Stimulated activated CD4-positive, alpha-beta T cell treated with anti-CD3 and anti-CD28 coated beads, Interleukin-1b, Interleukin-23, amount 100 ng/mL, for 48 hours (primary cell): ENCODE results near the gene KCTD19.

Experiments
- DNase-seq: peaks from one replicate; pipeline ENCODE4 v3.0.0-alpha.2; 2020

The KCTD19 gene

GRCh38 chr16:67282447-67282805 is 44.1 kb downstream of the KCTD19 start:
- no peak for DNase-seq

GRCh38 chr16:67281536-67282446 is 44.8 kb downstream of the KCTD19 start:
- no peak for DNase-seq

DNA sequence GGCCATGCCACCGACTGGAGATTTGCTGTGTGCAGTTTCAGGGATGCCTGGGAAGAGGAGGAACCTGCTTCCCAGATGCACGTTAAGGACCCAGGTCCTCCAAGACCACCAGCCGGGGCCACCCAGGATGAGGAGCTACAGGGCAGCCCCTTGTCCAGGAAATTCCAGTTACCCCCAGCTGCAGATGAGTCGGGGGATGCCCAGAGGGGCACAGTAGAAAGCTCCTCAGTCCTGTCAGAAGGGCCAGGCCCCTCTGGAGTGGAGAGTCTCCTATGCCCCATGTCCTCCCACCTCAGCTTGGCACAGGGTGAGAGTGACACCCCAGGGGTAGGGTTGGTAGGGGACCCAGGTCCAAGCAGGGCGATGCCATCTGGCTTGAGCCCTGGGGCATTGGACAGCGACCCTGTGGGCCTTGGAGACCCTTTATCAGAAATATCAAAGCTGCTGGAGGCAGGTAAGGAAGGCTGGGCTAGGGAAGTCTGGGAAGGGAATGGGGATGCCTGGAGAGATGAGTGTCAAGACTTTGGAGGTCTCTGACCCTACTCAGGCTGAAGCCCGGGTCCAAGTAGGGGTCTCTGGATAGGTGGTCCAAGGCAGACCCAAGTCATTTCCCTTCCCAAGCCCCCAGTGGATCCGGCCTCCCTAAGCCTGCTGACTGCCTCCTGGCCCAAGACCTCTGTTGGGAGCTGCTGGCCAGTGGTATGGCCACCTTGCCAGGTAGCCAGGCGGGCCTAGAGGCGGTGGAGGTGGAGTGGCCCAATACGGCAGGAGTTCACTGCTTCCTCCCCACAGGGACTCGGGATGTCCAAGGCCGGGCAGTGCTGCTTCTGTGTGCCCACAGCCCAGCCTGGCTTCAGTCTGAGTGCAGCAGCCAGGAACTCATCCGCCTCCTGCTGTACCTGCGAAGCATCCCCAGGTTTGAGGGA is 46.2 kb downstream of the KCTD19 start:
- no peak for DNase-seq

DNA sequence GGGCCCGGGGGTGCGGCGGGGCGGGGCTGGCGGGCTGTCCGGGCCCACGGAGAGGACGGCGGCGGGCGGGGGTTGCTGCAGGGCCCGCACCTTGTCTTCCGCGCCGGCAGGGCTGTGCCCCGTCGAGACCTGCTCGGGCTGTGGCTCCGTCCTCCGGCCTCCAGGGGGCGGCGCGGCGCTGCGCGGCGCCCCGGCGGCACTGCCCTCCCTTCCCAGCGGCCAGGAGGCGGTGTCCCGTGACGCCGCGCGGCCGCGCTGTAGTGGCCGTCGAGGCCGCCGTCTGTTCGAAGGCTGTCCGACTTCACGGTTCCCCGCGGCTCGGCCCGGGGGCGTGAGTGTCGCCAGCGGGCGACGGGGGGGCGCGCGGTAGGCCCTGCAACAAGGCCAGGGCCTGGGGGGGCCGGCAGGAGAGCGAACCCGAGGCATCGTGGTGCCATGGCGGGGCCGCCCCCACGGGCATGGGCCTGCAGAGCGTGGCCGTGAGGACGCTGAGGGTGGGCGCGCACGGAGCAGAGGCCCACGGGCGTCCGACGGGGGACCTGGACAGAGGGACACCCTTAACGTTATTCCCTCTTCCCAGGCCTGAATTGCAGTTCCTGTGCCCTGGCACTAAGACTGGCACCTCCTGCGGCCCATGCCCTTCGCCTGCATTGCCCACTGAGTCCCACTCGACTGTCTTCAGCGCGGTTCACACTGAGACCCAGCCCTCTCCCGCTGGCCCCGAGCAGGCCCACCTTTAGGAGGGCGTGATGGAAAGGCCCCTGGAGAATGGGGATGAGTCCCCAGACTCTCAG is 47.0 kb downstream of the KCTD19 start, which contains the start of gene PLEKHG4:
PLEKHG4 (plus strand) TSS at position 237 of the 794 bp plus-strand sequence; CDS start at position 750, 513 bp downstream.
- peak; percentile 85 for DNase-seq

GRCh38 chr16:67278773-67279295 is 47.7 kb downstream of the KCTD19 start:
- peak; percentile 52 for DNase-seq

DNA sequence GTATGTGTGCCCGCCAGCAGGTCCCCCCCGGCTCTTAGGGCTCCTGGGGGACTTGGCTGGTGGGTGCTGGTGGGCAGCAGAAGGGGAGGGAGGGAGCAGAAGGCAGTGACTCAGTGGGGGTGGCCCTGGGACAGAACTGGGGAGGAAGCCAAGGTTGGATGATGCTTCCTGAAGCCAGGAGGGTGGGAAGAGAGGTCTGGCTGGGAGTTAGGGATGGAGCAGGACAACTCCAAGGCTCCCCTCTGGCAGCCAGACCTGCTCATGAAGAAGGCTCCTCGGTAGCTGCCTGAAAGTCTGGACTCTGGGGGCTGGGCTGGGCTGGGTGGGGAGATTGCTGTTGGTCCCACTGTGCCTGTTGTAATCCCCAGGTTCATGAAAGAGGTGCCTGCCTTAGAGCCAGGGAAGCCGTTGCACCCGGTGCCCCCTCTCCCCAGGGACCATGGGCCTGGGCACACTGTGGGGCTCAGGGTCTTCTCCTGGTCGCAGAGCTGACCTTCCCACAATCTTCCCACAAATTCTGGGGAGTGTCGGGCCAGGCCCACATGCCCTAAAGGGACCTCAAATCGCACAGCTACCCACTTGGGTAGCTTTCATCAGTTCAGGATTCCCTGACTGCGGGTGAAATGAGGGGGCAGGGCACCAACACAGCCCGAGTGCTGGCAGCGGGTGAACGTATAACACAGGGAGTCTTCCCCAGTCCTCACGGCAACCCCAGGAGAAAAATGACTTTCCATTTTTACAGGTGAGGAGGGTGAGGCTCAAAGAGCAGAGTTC is 48.4 kb downstream of the KCTD19 start:
- no peak for DNase-seq

GRCh38 chr16:67277294-67277998 is 49.1 kb downstream of the KCTD19 start:
- peak; percentile 30 for DNase-seq

- no peak for DNase-seq
Measured at GRCh38 chr16:67275321-67275720, 51.2 kb downstream of the KCTD19 start.

GRCh38 chr16:67271446-67271845 is 55.1 kb downstream of the KCTD19 start:
- DNase-seq, result no peak

- DNase-seq, result no peak
Measured at GRCh38 chr16:67270931-67271338, 55.6 kb downstream of the KCTD19 start.

DNA sequence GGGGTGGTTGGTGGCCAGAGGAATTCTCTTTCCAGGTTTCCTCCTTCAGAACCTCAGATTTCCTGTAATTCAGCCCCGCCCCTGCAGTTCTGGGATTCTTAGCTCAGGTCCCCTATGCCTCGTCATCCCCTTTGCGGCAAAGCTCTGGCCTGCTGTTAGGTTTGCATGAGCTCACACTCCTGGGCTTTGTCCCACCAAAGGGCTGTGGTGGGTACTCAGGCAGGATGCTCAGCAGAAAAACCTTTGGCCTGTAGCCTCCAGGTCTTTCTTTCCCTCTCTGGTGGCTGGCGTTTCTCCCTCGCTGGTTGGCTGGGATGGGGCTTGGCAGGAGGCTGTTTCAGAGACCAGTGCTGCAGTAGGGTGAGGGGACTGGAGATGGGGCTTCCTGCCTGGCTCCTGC is 56.8 kb downstream of the KCTD19 start:
- DNase-seq, result no peak

- DNase-seq, result no peak
Measured at GRCh38 chr16:67268136-67268579, 58.4 kb downstream of the KCTD19 start.

- no peak for DNase-seq
Measured at GRCh38 chr16:67265834-67266233, 60.7 kb downstream of the KCTD19 start.

DNA sequence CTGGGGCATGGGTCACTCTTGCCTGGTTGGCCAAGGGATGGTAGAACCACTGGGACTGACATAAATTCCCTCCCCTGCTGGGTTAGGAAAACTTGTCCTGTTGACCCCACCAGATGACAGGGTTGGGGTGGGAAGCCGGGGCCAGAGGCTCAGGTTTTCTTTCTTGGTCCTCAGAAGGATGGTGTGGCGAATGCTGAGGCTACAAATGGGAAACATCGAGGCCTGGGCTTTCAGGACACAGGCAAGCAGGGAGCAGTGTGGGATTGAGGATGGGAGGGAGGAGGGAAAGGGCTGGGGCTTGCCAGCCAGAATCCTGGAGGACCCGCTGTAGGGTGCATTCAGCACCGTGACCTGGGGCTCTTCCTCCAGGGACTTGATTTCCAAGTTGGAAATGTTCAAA is 61.7 kb downstream of the KCTD19 start:
- DNase-seq, result no peak

DNA sequence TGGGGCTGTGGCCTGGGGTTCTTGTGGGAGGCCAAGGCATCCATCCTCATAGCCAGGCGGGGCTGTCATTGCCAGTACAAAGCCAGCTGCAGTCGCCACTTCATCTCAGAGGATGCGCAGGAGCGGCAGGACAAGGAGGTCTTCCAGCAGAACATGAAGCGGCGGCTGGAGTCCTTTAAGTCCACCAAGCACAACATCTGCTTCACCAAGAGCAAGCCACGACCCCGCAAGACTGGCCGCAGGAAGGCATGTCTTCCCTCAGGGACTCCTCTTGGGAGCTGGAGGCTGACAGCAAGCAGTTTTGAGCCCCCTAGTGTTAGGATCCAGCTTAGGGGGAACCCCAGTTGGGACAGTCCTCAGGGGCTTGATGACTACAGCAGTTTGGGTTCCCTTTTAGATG is 62.3 kb downstream of the KCTD19 start:
- DNase-seq, result no peak

GRCh38 chr16:67263201-67263600 is 63.3 kb downstream of the KCTD19 start:
- DNase-seq, result no peak

GRCh38 chr16:67260426-67261063 is 66.0 kb downstream of the KCTD19 start:
- DNase-seq, result peak; percentile 34

DNA sequence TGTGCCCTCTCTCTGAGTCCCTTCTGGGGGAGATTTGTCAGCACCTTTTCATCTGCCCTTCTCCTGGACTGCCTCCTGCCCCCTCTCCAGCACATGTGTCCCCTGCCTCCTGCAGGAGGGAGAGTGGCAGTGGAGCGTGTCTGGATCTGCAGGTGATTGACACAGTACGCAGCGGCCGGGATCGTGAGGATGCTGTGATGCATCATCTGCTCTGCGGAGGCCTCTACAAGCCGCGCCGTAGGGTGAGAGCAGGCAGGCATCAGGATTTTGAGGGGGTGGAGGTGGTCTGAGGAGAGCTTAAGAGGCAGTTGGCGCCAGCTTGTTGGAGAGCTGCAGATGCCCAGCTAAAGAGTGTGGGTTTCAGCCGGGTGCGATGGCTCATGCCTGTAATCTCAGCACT is 66.8 kb downstream of the KCTD19 start:
- DNase-seq, result no peak

- no peak for DNase-seq
Measured at GRCh38 chr16:67258161-67258835, 68.2 kb downstream of the KCTD19 start.
